HPDE6-E6E7 (cell line): Measurements from ENCODE around the gene VWCE.
"Not testable (repeated sequence)": the region's sequence is repeated elsewhere in the genome, so short reads cannot be mapped to it uniquely, and the experiment has no call there.

ENCODE experiments used
- DNase-seq: peaks from one replicate; pipeline ENCODE4 v3.0.0; 2011; ENCODE audit warnings: missing footprints; ENCODE audit errors: extremely low spot score

VWCE gene

GRCh38 chr11:61252332-61252731, 42.8 kb downstream of the VWCE start:
- not testable (repeated sequence) for DNase-seq

- not testable (repeated sequence) for DNase-seq
Observed at GRCh38 chr11:61250796-61251765, 44.0 kb downstream of the VWCE start.

GRCh38 chr11:61249201-61249600, 45.9 kb downstream of the VWCE start:
- DNase-seq, result not testable (repeated sequence)

GRCh38 chr11:61248071-61248470, 47.0 kb downstream of the VWCE start:
- not testable (repeated sequence) for DNase-seq

- not testable (repeated sequence) for DNase-seq
Observed at GRCh38 chr11:61245284-61245964, 49.7 kb downstream of the VWCE start.

GRCh38 chr11:61241526-61241925, 53.6 kb downstream of the VWCE start:
- not testable (repeated sequence) for DNase-seq

- not testable (repeated sequence) for DNase-seq
Observed at GRCh38 chr11:61240875-61241274, 54.2 kb downstream of the VWCE start, which contains the start of gene PGA5. Gene PGA5, plus strand, starts transcription at chr11:61241175. Its CDS starts 52 bp downstream, at chr11:61241227.

- not testable (repeated sequence) for DNase-seq
Observed at GRCh38 chr11:61240288-61240687, 54.8 kb downstream of the VWCE start.

GRCh38 chr11:61237130-61237529, 58.0 kb downstream of the VWCE start:
- DNase-seq, result not testable (repeated sequence)

- DNase-seq, result not testable (repeated sequence)
Observed at GRCh38 chr11:61232548-61233145, 62.5 kb downstream of the VWCE start.

- DNase-seq, result not testable (repeated sequence)
Observed at GRCh38 chr11:61231585-61231984, 63.5 kb downstream of the VWCE start.

- DNase-seq, result not testable (repeated sequence)
Observed at GRCh38 chr11:61231033-61231432, 64.1 kb downstream of the VWCE start.

GRCh38 chr11:61229458-61229857, 65.7 kb downstream of the VWCE start:
- DNase-seq, result not testable (repeated sequence)

GRCh38 chr11:61226457-61227137, 68.5 kb downstream of the VWCE start:
- not testable (repeated sequence) for DNase-seq

GRCh38 chr11:61222692-61223091, 72.4 kb downstream of the VWCE start:
- DNase-seq, result not testable (repeated sequence)

GRCh38 chr11:61222047-61222446, 73.1 kb downstream of the VWCE start, which contains the start of gene PGA4:
Gene PGA4, plus strand, starts transcription at chr11:61222347. Its CDS starts 54 bp downstream, at chr11:61222401.
- DNase-seq, result not testable (repeated sequence)

- not testable (repeated sequence) for DNase-seq
Observed at GRCh38 chr11:61219016-61219415, 76.1 kb downstream of the VWCE start.

GRCh38 chr11:61218306-61218705, 76.8 kb downstream of the VWCE start:
- DNase-seq, result not testable (repeated sequence)

- not testable (repeated sequence) for DNase-seq
Observed at GRCh38 chr11:61213711-61214324, 81.3 kb downstream of the VWCE start.

- DNase-seq, result not testable (repeated sequence)
Observed at GRCh38 chr11:61212202-61212601, 82.9 kb downstream of the VWCE start.
